MCF 10A (cell line): ENCODE results near the gene VNN1. TPM values are rescaled to one million over a fixed set of nuclear protein-coding genes. Genes with fewer than 3 reads are reported as not detected.

Source experiments
- BruUV-seq: library from RNA; stranded (reverse); fragments of 400-500 nt; replicated peaks from 2 replicates; lab custom pipeline; 2021; lab: Mats Ljungman, UMichigan
- CTCF ChIA-PET: fragments of 300-600 bp; sonication (Branson Sonifier 250); formaldehyde crosslinking; extraction: SDS; loops from one replicate; lab custom pipeline; 2021; ENCODE audit warnings: antibody characterized with exemption, inconsistent platforms; lab: Yijun Ruan, JAX
- POLR2A ChIA-PET: fragments of 300-600, 350-650 bp; sonication (Branson Sonifier 250); formaldehyde crosslinking; extraction: SDS; loops from one replicate; lab custom pipeline; 2020; ENCODE audit warnings: antibody characterized with exemption, inconsistent platforms; lab: Yijun Ruan, JAX
- DNase-seq: peaks from one replicate; pipeline ENCODE4 v3.0.0-alpha.2; 2018; ENCODE audit not compliant: unreplicated experiment
- H3K27ac Mint-ChIP-seq: one replicate; pipeline ENCODE4 v1.8.0; 2022; ENCODE audit warnings: mild to moderate bottlenecking, low read depth, mixed read lengths; ENCODE audit not compliant: unreplicated experiment
- H3K27me3 Mint-ChIP-seq: one replicate; pipeline ENCODE4 v1.8.0; 2022; ENCODE audit warnings: mixed read lengths; ENCODE audit not compliant: insufficient read depth, unreplicated experiment
- H3K36me3 Mint-ChIP-seq: one replicate; pipeline ENCODE4 v1.8.0; 2022; ENCODE audit warnings: mild to moderate bottlenecking, moderate library complexity, mixed read lengths; ENCODE audit not compliant: insufficient read depth, unreplicated experiment
- H3K4me1 Mint-ChIP-seq: one replicate; pipeline ENCODE4 v1.8.0; 2022; ENCODE audit warnings: mixed read lengths; ENCODE audit not compliant: insufficient read depth, unreplicated experiment
- H3K4me3 Mint-ChIP-seq: one replicate; pipeline ENCODE4 v1.8.0; 2022; ENCODE audit warnings: mild to moderate bottlenecking, moderate library complexity, mixed read lengths; ENCODE audit not compliant: unreplicated experiment
- H3K9me3 Mint-ChIP-seq: one replicate; pipeline ENCODE4 v1.8.0; 2022; ENCODE audit warnings: mixed read lengths; ENCODE audit not compliant: unreplicated experiment
- intact Hi-C: fragments of 100-400 bp; cut with micrococcal nuclease; formaldehyde crosslinking; loops from 2 replicates; pipeline ENCODE4 v1.14.1; 2022
- total RNA-seq: library from RNA; stranded (reverse); gene quantifications from 2 replicates; pipeline ENCODE4 v1.2.3, GENCODE V29; 2022
- TF ChIP-seq, protein P1 (sequence below): fragments of 200-600 bp; IDR thresholded peaks from one replicate; pipeline ENCODE4 v1.8.0; 2022; ENCODE audit warnings: antibody characterized with exemption, mild to moderate bottlenecking; ENCODE audit not compliant: unreplicated experiment

Gene VNN1
- total RNA-seq, 1 experiment from 2014 or later, result 3.5 TPM

DNA sequence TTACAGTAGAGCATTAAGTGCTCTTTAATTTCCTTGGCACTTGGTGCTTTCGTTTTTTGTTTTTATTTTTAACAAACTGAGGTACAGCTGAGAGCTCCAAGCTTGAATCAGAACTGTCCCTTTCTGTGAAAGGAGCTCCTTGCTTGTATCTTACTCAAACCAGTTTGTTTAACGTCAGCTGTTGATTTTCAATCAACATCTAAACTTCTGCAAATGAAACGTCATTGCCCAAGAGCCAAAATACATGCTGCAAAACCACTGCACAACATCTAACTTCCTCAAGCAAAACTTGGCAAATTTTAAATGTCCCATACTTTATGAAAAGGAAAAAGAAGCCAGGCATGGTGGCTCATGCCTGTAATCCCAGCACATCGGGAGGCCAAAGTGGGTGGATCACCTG is 28.6 kb upstream of the VNN1 start:
- Mint-ChIP-seq H3K27me3 (no peaks in the 10 kb centered on the region), H3K4me3 (no peak overlapping the region), H3K4me1 (peaks cover 24% of the 10 kb centered on the region), H3K9me3 (no peaks in the 10 kb centered on the region), H3K27ac (no peak overlapping the region), H3K36me3 (no peaks in the 10 kb centered on the region)
- TF ChIP-seq, protein P1, sequence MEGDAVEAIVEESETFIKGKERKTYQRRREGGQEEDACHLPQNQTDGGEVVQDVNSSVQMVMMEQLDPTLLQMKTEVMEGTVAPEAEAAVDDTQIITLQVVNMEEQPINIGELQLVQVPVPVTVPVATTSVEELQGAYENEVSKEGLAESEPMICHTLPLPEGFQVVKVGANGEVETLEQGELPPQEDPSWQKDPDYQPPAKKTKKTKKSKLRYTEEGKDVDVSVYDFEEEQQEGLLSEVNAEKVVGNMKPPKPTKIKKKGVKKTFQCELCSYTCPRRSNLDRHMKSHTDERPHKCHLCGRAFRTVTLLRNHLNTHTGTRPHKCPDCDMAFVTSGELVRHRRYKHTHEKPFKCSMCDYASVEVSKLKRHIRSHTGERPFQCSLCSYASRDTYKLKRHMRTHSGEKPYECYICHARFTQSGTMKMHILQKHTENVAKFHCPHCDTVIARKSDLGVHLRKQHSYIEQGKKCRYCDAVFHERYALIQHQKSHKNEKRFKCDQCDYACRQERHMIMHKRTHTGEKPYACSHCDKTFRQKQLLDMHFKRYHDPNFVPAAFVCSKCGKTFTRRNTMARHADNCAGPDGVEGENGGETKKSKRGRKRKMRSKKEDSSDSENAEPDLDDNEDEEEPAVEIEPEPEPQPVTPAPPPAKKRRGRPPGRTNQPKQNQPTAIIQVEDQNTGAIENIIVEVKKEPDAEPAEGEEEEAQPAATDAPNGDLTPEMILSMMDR, result no peak
- CTCF ChIA-PET, result interaction anchor here (0.6 to 1.4 kb wide), 4 partner anchors 11 to 1206 kb away, joined by 3 to 4 read pairs (median 4); partner anchors contain the start of gene SLC18B1
- intact Hi-C loops, result no loop called here
- DNase-seq, result no peak
- POLR2A ChIA-PET, result interaction anchor here (1.6 kb wide), 1 partner anchor 22 kb away, joined by 7 read pairs; no protein-coding TSS in a partner anchor
- BruUV-seq, result no TSS peak

DNA sequence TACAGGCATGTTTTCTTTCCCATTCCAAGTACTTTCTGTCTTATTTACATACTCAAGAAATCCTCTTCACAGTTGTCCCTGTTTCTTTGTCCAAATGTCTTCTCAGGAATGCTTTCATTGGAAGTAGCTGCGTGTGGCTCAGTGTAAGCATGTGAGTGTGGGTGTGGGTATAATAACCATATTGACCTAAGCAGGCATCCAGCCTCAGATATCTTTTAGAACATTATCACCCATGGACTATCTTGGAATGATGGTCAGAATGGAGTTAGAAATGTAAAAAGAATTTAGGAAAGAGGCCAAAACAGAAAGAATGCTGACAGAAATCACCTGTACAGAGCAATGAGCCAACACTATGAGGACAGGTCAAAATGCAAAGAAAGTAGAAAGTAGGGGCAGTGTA is 27.4 kb upstream of the VNN1 start:
- CTCF ChIA-PET, result interaction anchor here (1.1 to 1.3 kb wide), 2 partner anchors 31 to 44 kb away, joined by 3 to 4 read pairs; no protein-coding TSS in a partner anchor

GRCh38 chr6:132736239-132736638 is 22.4 kb upstream of the VNN1 start:
- ChIA-PET CTCF (interaction anchor here (1.1 kb wide), 1 partner anchor 28 kb away, joined by 4 read pairs; no protein-coding TSS in a partner anchor), POLR2A (interaction anchor here (0.6 to 6.0 kb wide), 12 partner anchors 10 to 223 kb away, joined by 3 to 52 read pairs (median 4); partner anchors contain the start of genes RPS12, SLC18B1, STX7 and VNN2)
- Mint-ChIP-seq H3K4me1 (peaks cover 39% of the 10 kb centered on the region), H3K36me3 (no peaks in the 10 kb centered on the region), H3K27me3 (no peaks in the 10 kb centered on the region), H3K27ac (peak overlapping the region; percentile 86), H3K4me3 (no peak overlapping the region), H3K9me3 (no peaks in the 10 kb centered on the region)
- intact Hi-C loops, result loop anchor here (2.0 kb wide), 1 partner anchor 63 kb away; the partner anchor contains the start of gene SLC18B1
- DNase-seq, result peak; percentile 81
- no TSS peak for BruUV-seq
- TF ChIP-seq, protein P1, result no peak

More for the DNA sequence above, 27.4 kb upstream of the VNN1 start:
- peaks cover 34% of the 10 kb centered on the region for H3K4me1 Mint-ChIP-seq
- no peaks in the 10 kb centered on the region for H3K27me3 Mint-ChIP-seq
- no peaks in the 10 kb centered on the region for H3K9me3 Mint-ChIP-seq
- no peaks in the 10 kb centered on the region for H3K36me3 Mint-ChIP-seq
- TF ChIP-seq, protein P1, result no peak
- POLR2A ChIA-PET, result interaction anchor here (0.7 to 1.6 kb wide), 2 partner anchors 23 to 108 kb away, joined by 3 to 7 read pairs; no protein-coding TSS in a partner anchor
- intact Hi-C loops, result no loop called here
- no peak for DNase-seq
- BruUV-seq, result no TSS peak
- no peak overlapping the region for H3K27ac Mint-ChIP-seq
- H3K4me3 Mint-ChIP-seq, result no peak overlapping the region

- peak overlapping the region; percentile 59 for H3K4me3 Mint-ChIP-seq
- H3K27ac Mint-ChIP-seq, result peak overlapping the region; percentile 86
- ChIA-PET POLR2A (interaction anchor here (0.6 to 6.0 kb wide), 16 partner anchors 9 to 1218 kb away, joined by 3 to 52 read pairs (median 5); partner anchors contain the start of genes RPS12, SLC18B1, STX7 and VNN2), CTCF (interaction anchor here (0.8 to 1.4 kb wide), 6 partner anchors 9 to 77 kb away, joined by 3 to 5 read pairs (median 4); partner anchors contain the start of gene SLC18B1)
- no peaks in the 10 kb centered on the region for H3K9me3 Mint-ChIP-seq
- no TSS peak for BruUV-seq
- intact Hi-C loops, result loop anchor here (2.0 kb wide), 1 partner anchor 48 kb away; no protein-coding TSS in a partner anchor
- DNase-seq, result peak; percentile 94
- TF ChIP-seq, protein P1, result peak; percentile 15
- H3K4me1 Mint-ChIP-seq, result peaks cover 38% of the 10 kb centered on the region
- no peaks in the 10 kb centered on the region for H3K27me3 Mint-ChIP-seq
- H3K36me3 Mint-ChIP-seq, result no peaks in the 10 kb centered on the region
Measured at GRCh38 chr6:132734694-132735236, 20.9 kb upstream of the VNN1 start.
